Amniotic epithelial cell (primary cell): ENCODE data around the gene STXBP1.

Source experiments
- DNase-seq: peaks from one replicate; pipeline ENCODE4 v3.0.0-alpha.2; 2010; ENCODE audit warnings: low read depth

Gene STXBP1

GRCh38 chr9:127735530-127736185 lies 123.6 kb downstream of the STXBP1 start:
- no peak for DNase-seq

- DNase-seq: no peak
Observed at GRCh38 chr9:127738666-127739065, 126.6 kb downstream of the STXBP1 start.

DNA sequence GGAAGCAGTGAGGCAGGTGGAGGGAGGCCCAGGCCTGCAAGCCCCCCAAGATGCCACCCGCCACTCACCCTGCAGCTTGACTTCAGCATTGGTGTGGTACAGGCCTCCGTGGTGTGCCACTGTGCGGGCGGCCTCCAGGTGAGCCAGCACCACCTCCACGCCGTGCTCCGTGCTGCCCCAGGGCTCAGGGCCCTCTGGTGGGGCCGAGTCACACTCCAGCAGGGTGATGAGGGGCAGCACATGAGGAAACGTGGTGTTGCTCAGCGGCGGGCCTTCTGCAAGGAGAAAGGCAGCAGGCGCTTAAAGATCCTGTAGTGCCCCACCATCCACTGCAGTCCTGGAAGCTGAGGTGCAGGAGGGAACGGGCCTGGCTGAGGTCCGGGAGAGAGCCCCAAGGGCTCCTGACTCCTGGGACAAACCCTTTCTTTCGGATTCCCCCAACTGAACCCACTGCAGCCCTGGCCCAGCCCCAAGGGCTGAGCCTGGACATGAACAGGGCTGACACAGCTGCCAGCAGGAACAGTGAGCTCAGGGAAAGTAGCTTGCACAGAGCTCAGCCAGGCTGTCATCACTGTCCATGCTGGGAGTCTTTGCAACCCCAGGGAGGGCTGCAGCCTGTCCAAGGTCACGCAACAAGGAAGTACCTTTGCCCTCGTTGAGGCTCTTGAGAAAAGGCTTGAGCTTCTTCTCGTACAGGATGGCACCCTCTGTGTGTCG lies 127.7 kb downstream of the STXBP1 start:
- DNase-seq: no peak

GRCh38 chr9:127741831-127742434 lies 129.9 kb downstream of the STXBP1 start:
- DNase-seq: peak; percentile 74
